ENCODE results near the gene BTG1.
"Not testable (repeated sequence)": the region's sequence is repeated elsewhere in the genome, so short reads cannot be mapped to it uniquely, and the experiment has no call there.

The BTG1 gene

DNA sequence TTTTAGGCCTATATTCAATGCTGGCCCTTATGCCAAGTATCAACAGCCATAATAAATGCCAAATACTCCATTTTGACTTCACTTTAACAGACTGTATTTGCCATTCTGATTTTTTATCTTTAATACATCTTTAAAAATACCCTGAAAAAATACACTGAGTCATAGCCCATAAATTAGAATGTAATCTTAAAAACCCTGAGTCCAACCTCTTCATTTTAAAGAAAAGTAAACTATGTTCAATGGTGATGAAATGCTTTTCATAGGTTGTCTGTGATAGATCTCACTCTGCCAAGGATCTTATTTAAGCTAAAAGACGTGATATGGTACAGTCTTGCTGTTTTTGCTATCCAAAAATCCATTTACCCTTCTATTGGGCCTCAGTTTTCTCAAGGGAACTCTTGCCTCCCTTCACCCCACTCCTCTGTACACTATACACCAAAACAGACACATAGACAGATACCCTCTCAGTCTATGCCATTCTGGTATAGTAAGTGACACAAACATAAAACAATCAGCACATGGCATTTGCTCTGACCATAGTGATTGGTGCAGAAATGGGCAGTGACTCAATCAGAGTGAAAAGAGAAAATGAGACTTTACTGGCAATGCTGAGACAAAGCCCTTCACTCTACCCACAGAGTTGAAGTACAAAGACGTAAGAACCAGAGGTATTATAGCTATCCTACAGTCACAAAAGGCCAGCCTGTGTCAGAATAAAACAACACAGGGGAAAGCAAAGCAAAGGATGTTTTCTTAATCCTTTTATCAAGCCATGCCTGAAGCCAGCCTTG is 49.1 kb downstream of the BTG1 start:
- DNase-seq (ENCODE audit: low read depth) = no peak

DNA sequence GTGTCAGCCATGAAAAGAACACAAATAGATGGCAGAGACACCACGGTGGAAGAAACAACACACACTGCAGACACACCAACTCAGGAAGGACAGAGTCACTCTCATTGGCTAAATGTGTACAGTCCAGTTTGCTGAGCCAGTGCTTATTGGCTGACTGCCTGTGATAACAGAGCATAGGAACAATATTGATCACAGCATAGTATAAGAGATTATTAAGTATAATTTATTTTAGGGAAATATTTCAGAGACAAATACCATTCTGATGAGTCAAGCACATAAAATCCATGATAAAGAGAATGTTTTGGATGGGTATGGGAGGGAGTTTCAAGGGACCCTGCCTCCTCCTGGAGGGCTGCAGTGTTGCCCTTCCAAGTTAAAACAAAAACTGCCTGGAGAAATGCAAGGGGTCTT is 50.9 kb downstream of the BTG1 start:
- no peak for DNase-seq (ENCODE audit: low read depth)

DNA sequence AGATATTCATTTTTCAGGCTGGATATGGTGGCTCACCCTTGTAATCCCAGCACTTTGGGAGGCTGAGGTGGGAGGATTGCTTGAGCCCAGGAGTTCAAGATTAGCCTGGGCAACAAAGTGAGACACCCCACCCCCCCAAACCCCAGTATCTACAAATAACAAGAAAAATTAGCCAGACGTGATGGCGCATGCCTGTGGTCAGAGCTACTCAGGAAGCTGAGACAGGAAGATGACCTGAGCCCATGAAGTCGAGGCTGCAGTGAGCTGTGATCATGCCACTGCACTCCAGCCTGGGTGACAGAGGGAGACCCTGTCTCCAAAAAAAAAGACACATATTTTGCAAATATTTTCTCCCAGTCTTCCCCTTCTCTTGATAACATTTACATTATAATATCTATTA is 51.3 kb downstream of the BTG1 start:
- not testable (repeated sequence) for DNase-seq (ENCODE audit: low read depth)
